Activated T-helper 17 cell treated with anti-CD3 and anti-CD28 coated beads, Interleukin-2, amount 50 U/mL, for 72 hours (primary cell): ENCODE results near the gene SELENBP1. TPM values are rescaled to one million over a fixed set of nuclear protein-coding genes. Genes with fewer than 3 reads are reported as not detected.

Experiments
- ATAC-seq: fragments of 150-1000 bp; cut with Tn5 transposase; replicated peaks from 2 replicates; pipeline ENCODE4 v1.10.0; 2021; ENCODE audit warnings: mild to moderate bottlenecking, moderate library complexity
- H3K27ac Mint-ChIP-seq: one replicate; pipeline ENCODE4 v1.8.0; 2022; ENCODE audit warnings: mixed read lengths
- H3K27me3 Mint-ChIP-seq: one replicate; pipeline ENCODE4 v1.8.0; 2022; ENCODE audit warnings: mixed read lengths
- H3K36me3 Mint-ChIP-seq: one replicate; pipeline ENCODE4 v1.8.0; 2022; ENCODE audit warnings: low read depth, mild to moderate bottlenecking, mixed read lengths
- H3K4me1 Mint-ChIP-seq: one replicate; pipeline ENCODE4 v1.8.0; 2022; ENCODE audit warnings: mixed read lengths
- H3K4me3 Mint-ChIP-seq: one replicate; pipeline ENCODE4 v1.8.0; 2022; ENCODE audit warnings: mild to moderate bottlenecking, mixed read lengths
- H3K9me3 Mint-ChIP-seq: one replicate; pipeline ENCODE4 v1.8.0; 2022; ENCODE audit warnings: mixed read lengths
- total RNA-seq, 2 donors: library from RNA; stranded (reverse); gene quantifications; one replicate each; pipeline ENCODE4 v1.2.3, GENCODE V29; 2022

Gene SELENBP1
- not detected for total RNA-seq

- Mint-ChIP-seq H3K4me1 (no peaks in the 10 kb centered on the region), H3K36me3 (no peaks in the 10 kb centered on the region), H3K27ac (no peak within 1 kb of the TSS), H3K4me3 (no peak within 1 kb of the TSS), H3K9me3 (no peaks in the 10 kb centered on the region), H3K27me3 (no peaks in the 10 kb centered on the region)
- ATAC-seq: no peak
These were observed at the start of gene SELENBP1 for GRCh38 chr1:151372058-151372934. Gene SELENBP1 (minus strand): TSS chr1:151372705. CDS start chr1:151372641, 64 bp downstream.

GRCh38 chr1:151419819-151420218 is 47.3 kb upstream of the SELENBP1 start:
- no peak overlapping the region for H3K27ac Mint-ChIP-seq
- H3K36me3 Mint-ChIP-seq: peaks cover 93% of the 10 kb centered on the region
- H3K4me1 Mint-ChIP-seq: no peaks in the 10 kb centered on the region
- no peaks in the 10 kb centered on the region for H3K9me3 Mint-ChIP-seq
- no peak for ATAC-seq
- no peak overlapping the region for H3K4me3 Mint-ChIP-seq
- H3K27me3 Mint-ChIP-seq: no peaks in the 10 kb centered on the region

- no peak overlapping the region for H3K4me3 Mint-ChIP-seq
- no peak overlapping the region for H3K27ac Mint-ChIP-seq
- H3K9me3 Mint-ChIP-seq: no peaks in the 10 kb centered on the region
- no peak for ATAC-seq
- peaks cover 93% of the 10 kb centered on the region for H3K36me3 Mint-ChIP-seq
- no peaks in the 10 kb centered on the region for H3K4me1 Mint-ChIP-seq
- H3K27me3 Mint-ChIP-seq: no peaks in the 10 kb centered on the region
These were observed 45.6 kb upstream of the SELENBP1 start for GRCh38 chr1:151418081-151418480.

GRCh38 chr1:151416231-151416630 is 43.7 kb upstream of the SELENBP1 start:
- ATAC-seq: no peak
- Mint-ChIP-seq H3K27ac (no peak overlapping the region), H3K27me3 (no peaks in the 10 kb centered on the region), H3K4me1 (no peaks in the 10 kb centered on the region), H3K36me3 (peaks cover 93% of the 10 kb centered on the region), H3K4me3 (no peak overlapping the region), H3K9me3 (no peaks in the 10 kb centered on the region)

GRCh38 chr1:151411884-151412283 is 39.4 kb upstream of the SELENBP1 start:
- no peak for ATAC-seq
- no peaks in the 10 kb centered on the region for H3K4me1 Mint-ChIP-seq
- H3K36me3 Mint-ChIP-seq: peaks cover 97% of the 10 kb centered on the region
- no peak overlapping the region for H3K27ac Mint-ChIP-seq
- H3K4me3 Mint-ChIP-seq: no peak overlapping the region
- no peaks in the 10 kb centered on the region for H3K27me3 Mint-ChIP-seq
- no peaks in the 10 kb centered on the region for H3K9me3 Mint-ChIP-seq

GRCh38 chr1:151408891-151409290 is 36.4 kb upstream of the SELENBP1 start:
- peaks cover 100% of the 10 kb centered on the region for H3K36me3 Mint-ChIP-seq

GRCh38 chr1:151407304-151407703 is 34.8 kb upstream of the SELENBP1 start:
- no peak for ATAC-seq
- no peak overlapping the region for H3K27ac Mint-ChIP-seq
- peaks cover 11% of the 10 kb centered on the region for H3K4me1 Mint-ChIP-seq
- no peaks in the 10 kb centered on the region for H3K27me3 Mint-ChIP-seq
- H3K9me3 Mint-ChIP-seq: no peaks in the 10 kb centered on the region
- no peak overlapping the region for H3K4me3 Mint-ChIP-seq
- peaks cover 100% of the 10 kb centered on the region for H3K36me3 Mint-ChIP-seq

More at GRCh38 chr1:151408891-151409290, 36.4 kb upstream of the SELENBP1 start:
- no peak for ATAC-seq
- H3K27ac Mint-ChIP-seq: peak overlapping the region; percentile 80
- H3K4me1 Mint-ChIP-seq: peaks cover 8% of the 10 kb centered on the region
- H3K4me3 Mint-ChIP-seq: no peak overlapping the region
- no peaks in the 10 kb centered on the region for H3K27me3 Mint-ChIP-seq
- no peaks in the 10 kb centered on the region for H3K9me3 Mint-ChIP-seq

GRCh38 chr1:151406176-151406575 is 33.7 kb upstream of the SELENBP1 start:
- Mint-ChIP-seq H3K27me3 (no peaks in the 10 kb centered on the region), H3K4me1 (peaks cover 19% of the 10 kb centered on the region), H3K9me3 (no peaks in the 10 kb centered on the region), H3K36me3 (peaks cover 100% of the 10 kb centered on the region), H3K4me3 (no peak overlapping the region), H3K27ac (peak overlapping the region; percentile 66)
- no peak for ATAC-seq

GRCh38 chr1:151405187-151405951 is 32.9 kb upstream of the SELENBP1 start:
- ATAC-seq: peak; percentile 14
- Mint-ChIP-seq H3K9me3 (no peaks in the 10 kb centered on the region), H3K4me3 (no peak overlapping the region), H3K36me3 (peaks cover 100% of the 10 kb centered on the region), H3K4me1 (peaks cover 27% of the 10 kb centered on the region), H3K27ac (peak overlapping the region; percentile 66), H3K27me3 (no peaks in the 10 kb centered on the region)

GRCh38 chr1:151403612-151404011 is 31.1 kb upstream of the SELENBP1 start:
- Mint-ChIP-seq H3K27ac (peak overlapping the region; percentile 40), H3K27me3 (no peaks in the 10 kb centered on the region), H3K4me1 (peaks cover 32% of the 10 kb centered on the region), H3K4me3 (no peak overlapping the region), H3K36me3 (peaks cover 97% of the 10 kb centered on the region), H3K9me3 (no peaks in the 10 kb centered on the region)
- no peak for ATAC-seq

- Mint-ChIP-seq H3K9me3 (no peaks in the 10 kb centered on the region), H3K4me3 (no peak overlapping the region), H3K27me3 (no peaks in the 10 kb centered on the region), H3K27ac (no peak overlapping the region), H3K36me3 (peaks cover 89% of the 10 kb centered on the region), H3K4me1 (peaks cover 32% of the 10 kb centered on the region)
- no peak for ATAC-seq
These were observed 30.3 kb upstream of the SELENBP1 start for GRCh38 chr1:151402764-151403163.

- H3K27me3 Mint-ChIP-seq: no peaks in the 10 kb centered on the region
- peaks cover 32% of the 10 kb centered on the region for H3K4me1 Mint-ChIP-seq
- no peaks in the 10 kb centered on the region for H3K9me3 Mint-ChIP-seq
- H3K36me3 Mint-ChIP-seq: peaks cover 80% of the 10 kb centered on the region
- peak overlapping the region; percentile 99 for H3K27ac Mint-ChIP-seq
- ATAC-seq: no peak
- H3K4me3 Mint-ChIP-seq: peak overlapping the region; percentile 93
These were observed 29.4 kb upstream of the SELENBP1 start for GRCh38 chr1:151401860-151402259.

- Mint-ChIP-seq H3K4me3 (peak overlapping the region; percentile 93), H3K4me1 (peaks cover 32% of the 10 kb centered on the region), H3K36me3 (peaks cover 74% of the 10 kb centered on the region), H3K27me3 (no peaks in the 10 kb centered on the region), H3K27ac (peak overlapping the region; percentile 99), H3K9me3 (no peaks in the 10 kb centered on the region)
- ATAC-seq: no peak
These were observed 28.8 kb upstream of the SELENBP1 start for GRCh38 chr1:151401125-151401788.
